ENCODE results near the gene DSCAM.

DNA sequence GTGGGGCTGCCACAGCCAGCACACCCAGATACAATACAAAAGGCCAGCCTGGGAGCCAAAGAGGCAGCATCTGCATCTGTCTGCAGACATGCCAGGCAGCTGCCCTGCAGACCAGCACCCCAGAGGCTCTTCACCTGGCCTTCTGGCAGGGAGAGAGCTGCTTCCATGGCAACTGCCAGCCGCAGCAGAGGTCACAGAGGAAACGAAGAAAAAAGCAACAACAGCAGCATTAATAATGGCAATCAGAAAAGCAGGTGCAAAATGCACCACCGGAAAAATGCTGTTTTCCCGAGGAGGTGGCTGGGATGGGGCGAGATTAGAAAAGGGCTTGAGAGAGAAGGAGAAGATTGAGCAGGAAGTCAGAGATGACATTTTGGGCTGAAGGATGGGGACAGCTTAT, 670.2 kb downstream of the DSCAM start:
- TF ChIP-seq RAD21 (IDR thresholded peaks at IDR 0.05; ENCODE audit: low read depth) (no peak), POLR2A (IDR thresholded peaks at IDR 0.05; ENCODE audit: borderline replicate concordance, extremely low read depth, insufficient read depth, insufficient read length) (no peak), EZH2 (IDR thresholded peaks at IDR 0.05) (no peak), ZBTB33 (IDR thresholded peaks at IDR 0.05; ENCODE audit: extremely low read depth, insufficient replicate concordance, low read length) (no peak), POLR2AphosphoS5 (IDR thresholded peaks at IDR 0.05; ENCODE audit: low read depth, low read length) (no peak), EGR1 (IDR thresholded peaks at IDR 0.05; ENCODE audit: low read depth) (no peak), REST (IDR thresholded peaks at IDR 0.05; ENCODE audit: low read depth) (no peak), ZFX (IDR thresholded peaks at IDR 0.05) (no peak), FOSL1 (IDR thresholded peaks at IDR 0.05; ENCODE audit: low read depth) (no peak), YY1 (IDR thresholded peaks at IDR 0.05; ENCODE audit: extremely low read depth, insufficient replicate concordance, low read depth, low read length) (no peak)
- TF ChIP-seq, protein P1, sequence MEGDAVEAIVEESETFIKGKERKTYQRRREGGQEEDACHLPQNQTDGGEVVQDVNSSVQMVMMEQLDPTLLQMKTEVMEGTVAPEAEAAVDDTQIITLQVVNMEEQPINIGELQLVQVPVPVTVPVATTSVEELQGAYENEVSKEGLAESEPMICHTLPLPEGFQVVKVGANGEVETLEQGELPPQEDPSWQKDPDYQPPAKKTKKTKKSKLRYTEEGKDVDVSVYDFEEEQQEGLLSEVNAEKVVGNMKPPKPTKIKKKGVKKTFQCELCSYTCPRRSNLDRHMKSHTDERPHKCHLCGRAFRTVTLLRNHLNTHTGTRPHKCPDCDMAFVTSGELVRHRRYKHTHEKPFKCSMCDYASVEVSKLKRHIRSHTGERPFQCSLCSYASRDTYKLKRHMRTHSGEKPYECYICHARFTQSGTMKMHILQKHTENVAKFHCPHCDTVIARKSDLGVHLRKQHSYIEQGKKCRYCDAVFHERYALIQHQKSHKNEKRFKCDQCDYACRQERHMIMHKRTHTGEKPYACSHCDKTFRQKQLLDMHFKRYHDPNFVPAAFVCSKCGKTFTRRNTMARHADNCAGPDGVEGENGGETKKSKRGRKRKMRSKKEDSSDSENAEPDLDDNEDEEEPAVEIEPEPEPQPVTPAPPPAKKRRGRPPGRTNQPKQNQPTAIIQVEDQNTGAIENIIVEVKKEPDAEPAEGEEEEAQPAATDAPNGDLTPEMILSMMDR (IDR thresholded peaks at IDR 0.05 in 2 of 3, conservative IDR thresholded peaks at IDR 0.05 in 1 of 3; ENCODE audit: borderline replicate concordance in 1 of 3, insufficient read depth in 1 of 3, low read depth in 2 of 3, low read length in 2 of 3) = no peak
- TF ChIP-seq, protein P2, sequence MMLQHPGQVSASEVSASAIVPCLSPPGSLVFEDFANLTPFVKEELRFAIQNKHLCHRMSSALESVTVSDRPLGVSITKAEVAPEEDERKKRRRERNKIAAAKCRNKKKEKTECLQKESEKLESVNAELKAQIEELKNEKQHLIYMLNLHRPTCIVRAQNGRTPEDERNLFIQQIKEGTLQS (IDR thresholded peaks at IDR 0.05) = no peak
- TF ChIP-seq, protein P3, sequence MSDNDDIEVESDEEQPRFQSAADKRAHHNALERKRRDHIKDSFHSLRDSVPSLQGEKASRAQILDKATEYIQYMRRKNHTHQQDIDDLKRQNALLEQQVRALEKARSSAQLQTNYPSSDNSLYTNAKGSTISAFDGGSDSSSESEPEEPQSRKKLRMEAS (IDR thresholded peaks at IDR 0.05) = no peak

Data from HCT116 (cell line).